AG04449 (cell line): ENCODE data around the gene LRP8.

Source experiments
- CTCF ChIA-PET: fragments of 350-600 bp; formaldehyde crosslinking; extraction: SDS; loops from one replicate; lab custom pipeline; 2021; ENCODE audit warnings: antibody characterized with exemption; lab: Yijun Ruan, JAX
- POLR2A ChIA-PET: fragments of 400-600, 350-600 bp; formaldehyde crosslinking; extraction: SDS; loops from one replicate; lab custom pipeline; 2020; ENCODE audit warnings: antibody characterized with exemption, inconsistent platforms; lab: Yijun Ruan, JAX
- DNase-seq: peaks from one replicate; pipeline ENCODE4 v3.0.0-alpha.2; 2010; ENCODE audit warnings: low read depth, low spot score
- H3K4me3 ChIP-seq: 2 replicates; pipeline ENCODE4 v1.5.1; 2011; ENCODE audit warnings: low read depth, mild to moderate bottlenecking, control low read depth, low read length
- TF ChIP-seq, protein P1 (sequence below): IDR thresholded peaks from one replicate; pipeline ENCODE4 v1.5.1; 2011; ENCODE audit warnings: mild to moderate bottlenecking, moderate library complexity, low read length, control low read depth, inconsistent platforms; ENCODE audit not compliant: insufficient read depth; ENCODE audit errors: missing control alignments

Gene LRP8

DNA sequence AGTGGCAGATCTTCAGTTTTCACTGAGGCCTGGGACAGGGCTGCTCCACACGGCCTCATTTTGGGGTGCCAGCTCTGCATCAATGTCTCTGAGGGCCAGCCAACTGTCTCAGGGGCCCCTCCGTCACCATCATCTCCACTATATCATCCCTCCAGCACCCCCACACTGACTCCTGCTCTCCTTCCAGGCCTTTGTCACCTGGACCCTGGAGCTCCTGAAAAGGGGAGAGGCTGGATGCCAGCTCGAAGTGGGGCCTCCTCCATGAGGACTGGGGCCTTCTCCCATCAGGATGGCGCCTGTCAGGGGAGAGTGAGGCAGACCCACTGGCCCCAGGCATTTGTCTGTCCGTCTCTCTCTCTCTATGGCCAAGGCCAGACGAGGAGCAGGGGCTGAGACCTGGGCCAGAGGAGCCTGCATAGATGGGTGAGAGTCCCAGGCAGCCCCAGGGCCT is 44.7 kb upstream of the LRP8 start:
- DNase-seq, result no peak
- ChIA-PET CTCF (interaction anchor here (1.3 to 2.1 kb wide), 2 partner anchors 21 to 23 kb away, joined by 4 to 6 read pairs; no protein-coding TSS in a partner anchor), POLR2A (no interaction called here)
- H3K4me3 ChIP-seq, result no peak overlapping the region
- TF ChIP-seq, protein P1, sequence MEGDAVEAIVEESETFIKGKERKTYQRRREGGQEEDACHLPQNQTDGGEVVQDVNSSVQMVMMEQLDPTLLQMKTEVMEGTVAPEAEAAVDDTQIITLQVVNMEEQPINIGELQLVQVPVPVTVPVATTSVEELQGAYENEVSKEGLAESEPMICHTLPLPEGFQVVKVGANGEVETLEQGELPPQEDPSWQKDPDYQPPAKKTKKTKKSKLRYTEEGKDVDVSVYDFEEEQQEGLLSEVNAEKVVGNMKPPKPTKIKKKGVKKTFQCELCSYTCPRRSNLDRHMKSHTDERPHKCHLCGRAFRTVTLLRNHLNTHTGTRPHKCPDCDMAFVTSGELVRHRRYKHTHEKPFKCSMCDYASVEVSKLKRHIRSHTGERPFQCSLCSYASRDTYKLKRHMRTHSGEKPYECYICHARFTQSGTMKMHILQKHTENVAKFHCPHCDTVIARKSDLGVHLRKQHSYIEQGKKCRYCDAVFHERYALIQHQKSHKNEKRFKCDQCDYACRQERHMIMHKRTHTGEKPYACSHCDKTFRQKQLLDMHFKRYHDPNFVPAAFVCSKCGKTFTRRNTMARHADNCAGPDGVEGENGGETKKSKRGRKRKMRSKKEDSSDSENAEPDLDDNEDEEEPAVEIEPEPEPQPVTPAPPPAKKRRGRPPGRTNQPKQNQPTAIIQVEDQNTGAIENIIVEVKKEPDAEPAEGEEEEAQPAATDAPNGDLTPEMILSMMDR, result no peak

- POLR2A ChIA-PET, result no interaction called here
- TF ChIP-seq, protein P1, result no peak
These were observed 44.0 kb upstream of the LRP8 start for GRCh38 chr1:53371851-53372250.

GRCh38 chr1:53371121-53371666 is 43.3 kb upstream of the LRP8 start:
- no peak for DNase-seq
- ChIA-PET POLR2A (no interaction called here), CTCF (interaction anchor here (1.3 to 2.1 kb wide), 2 partner anchors 22 to 24 kb away, joined by 4 to 6 read pairs; no protein-coding TSS in a partner anchor)
- TF ChIP-seq, protein P1, result no peak
- no peak overlapping the region for H3K4me3 ChIP-seq

More at GRCh38 chr1:53371851-53372250, 44.0 kb upstream of the LRP8 start:
- CTCF ChIA-PET, result interaction anchor here (1.3 to 2.1 kb wide), 2 partner anchors 21 to 24 kb away, joined by 4 to 6 read pairs; no protein-coding TSS in a partner anchor
- DNase-seq, result no peak
- no peak overlapping the region for H3K4me3 ChIP-seq

DNA sequence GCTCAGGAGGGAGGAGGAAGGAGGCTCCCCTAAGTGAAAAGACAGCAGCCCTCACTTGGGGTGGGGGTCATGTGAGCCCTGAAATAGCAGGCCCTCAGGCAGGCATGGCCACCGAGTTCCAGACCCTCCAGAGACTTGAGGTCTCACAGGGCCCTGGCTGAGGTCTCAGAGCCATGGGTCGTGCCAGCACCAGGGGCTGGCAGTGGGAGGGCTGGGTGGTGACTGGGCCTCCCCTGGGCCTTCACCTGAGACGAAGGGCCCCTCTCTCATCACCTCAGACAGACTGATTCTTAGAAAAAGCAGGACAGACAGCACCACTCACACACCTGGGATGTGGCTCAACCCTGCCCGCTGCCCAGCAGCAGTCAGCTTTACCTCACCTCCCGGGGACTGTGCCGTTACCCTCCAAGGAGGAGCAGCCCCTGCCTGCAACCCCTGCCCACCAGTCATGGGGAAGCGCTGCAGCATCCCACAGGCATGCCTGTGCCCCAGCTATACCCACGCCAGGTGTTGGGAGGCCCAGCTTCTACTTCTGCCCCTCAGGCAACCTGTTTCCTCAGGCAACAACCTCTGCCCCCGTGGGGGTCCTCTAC is 42.6 kb upstream of the LRP8 start:
- ChIA-PET POLR2A (no interaction called here), CTCF (interaction anchor here (1.4 kb wide), 1 partner anchor 24 kb away, joined by 3 read pairs; no protein-coding TSS in a partner anchor)
- DNase-seq, result no peak
- no peak overlapping the region for H3K4me3 ChIP-seq
- TF ChIP-seq, protein P1, result no peak

DNA sequence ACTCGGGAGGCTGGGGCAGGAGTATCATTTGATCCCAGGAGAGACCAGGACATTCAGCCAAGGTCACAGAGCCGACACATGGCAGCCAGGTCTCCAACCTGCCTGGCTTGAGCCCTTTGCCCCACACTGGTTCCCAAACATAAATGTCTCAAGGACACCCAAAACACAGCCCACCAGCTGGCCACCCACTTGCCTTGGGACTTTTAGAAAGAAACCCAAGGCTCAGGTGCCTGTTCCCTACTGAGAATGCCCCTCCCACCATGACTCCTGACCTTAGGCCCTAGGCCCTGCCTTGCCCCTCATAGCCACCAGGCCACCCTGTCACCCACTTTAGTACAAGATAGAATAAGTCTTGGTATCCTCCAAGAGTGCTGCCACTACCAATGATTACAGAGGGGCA is 41.9 kb upstream of the LRP8 start:
- TF ChIP-seq, protein P1, result no peak
- ChIA-PET POLR2A (no interaction called here), CTCF (interaction anchor here (1.4 to 1.8 kb wide), 2 partner anchors 24 to 92 kb away, joined by 3 to 8 read pairs; no protein-coding TSS in a partner anchor)
- no peak overlapping the region for H3K4me3 ChIP-seq
- DNase-seq, result no peak
